ENCODE data around the gene SHE.

SHE gene

DNA sequence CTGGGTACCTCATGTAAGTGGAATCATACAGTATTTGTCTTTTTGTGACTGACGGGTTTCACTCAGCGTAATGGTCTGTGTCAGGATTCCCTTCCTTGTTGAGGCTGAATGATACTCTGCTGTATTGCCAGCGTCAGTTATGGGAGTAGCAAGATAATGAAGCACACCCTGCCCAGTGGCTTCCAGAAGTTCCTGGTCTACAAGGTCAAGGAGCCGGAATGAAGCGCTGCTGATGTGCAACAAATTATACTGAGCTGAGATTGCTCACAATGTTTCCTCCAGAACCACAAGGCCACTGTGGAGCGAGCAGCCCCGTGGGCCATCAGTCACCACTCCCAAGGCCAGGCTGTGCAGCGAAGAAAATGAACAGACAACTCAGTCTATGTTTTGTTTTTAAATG is 24.2 kb downstream of the SHE start:
- no peak for DNase-seq

- no peak for DNase-seq
Measured at GRCh38 chr1:154476791-154477190, 25.4 kb downstream of the SHE start.

DNA sequence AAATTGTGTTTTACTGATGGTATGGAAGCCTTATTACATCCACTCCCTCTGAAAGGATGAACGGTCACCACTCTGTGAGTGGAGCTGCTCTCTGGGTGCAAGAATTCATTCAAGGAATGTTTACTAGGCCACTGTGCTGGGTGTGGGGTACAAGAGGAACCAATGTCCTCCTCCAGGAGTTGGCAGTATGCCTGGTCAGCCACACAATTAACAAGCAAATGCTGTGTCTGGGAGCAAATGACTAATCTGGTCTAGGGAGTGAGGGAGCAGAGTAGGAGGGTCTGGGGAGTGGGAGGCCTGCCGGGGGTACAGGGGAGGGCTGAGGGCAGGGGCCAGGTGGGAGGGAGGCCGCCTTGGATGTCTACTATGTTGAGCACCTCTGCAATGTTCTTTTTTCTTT is 27.4 kb downstream of the SHE start:
- DNase-seq: no peak

- DNase-seq: no peak
Measured at GRCh38 chr1:154471304-154471703, 30.9 kb downstream of the SHE start.

DNA sequence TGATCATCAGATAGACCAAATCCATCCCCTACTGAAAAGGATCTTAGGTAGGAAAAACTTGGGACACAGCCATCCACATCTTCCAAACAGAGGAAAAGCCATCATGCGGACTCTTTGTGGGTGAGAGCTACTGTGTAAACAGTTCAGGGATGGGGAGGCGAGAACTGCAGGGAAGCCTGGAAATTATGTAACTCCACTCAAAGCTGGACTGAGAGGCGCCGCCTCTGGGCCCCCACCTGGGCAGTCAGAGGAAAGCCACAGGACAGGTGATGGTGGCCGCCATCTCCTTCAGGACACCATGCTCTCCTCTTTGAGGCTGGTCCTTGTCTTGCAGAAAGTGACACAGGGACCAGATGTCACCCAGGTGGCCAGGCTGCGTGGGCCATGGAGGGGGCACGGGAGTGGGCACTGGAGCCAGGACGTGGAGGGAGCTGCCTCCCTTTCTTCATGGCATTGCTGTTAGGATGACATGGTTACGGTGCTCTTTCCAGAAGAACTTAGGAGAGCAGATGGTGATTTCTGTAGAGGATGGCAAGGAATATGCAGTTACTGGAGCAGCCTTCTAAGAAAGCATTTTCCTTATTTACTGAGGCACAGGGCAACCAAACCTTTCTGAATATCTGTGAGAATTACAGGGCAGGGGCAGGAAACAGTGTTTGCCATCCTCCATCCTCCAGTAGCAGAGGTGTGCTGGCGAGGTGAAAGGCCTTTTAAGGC is 32.2 kb downstream of the SHE start:
- no peak for DNase-seq

DNA sequence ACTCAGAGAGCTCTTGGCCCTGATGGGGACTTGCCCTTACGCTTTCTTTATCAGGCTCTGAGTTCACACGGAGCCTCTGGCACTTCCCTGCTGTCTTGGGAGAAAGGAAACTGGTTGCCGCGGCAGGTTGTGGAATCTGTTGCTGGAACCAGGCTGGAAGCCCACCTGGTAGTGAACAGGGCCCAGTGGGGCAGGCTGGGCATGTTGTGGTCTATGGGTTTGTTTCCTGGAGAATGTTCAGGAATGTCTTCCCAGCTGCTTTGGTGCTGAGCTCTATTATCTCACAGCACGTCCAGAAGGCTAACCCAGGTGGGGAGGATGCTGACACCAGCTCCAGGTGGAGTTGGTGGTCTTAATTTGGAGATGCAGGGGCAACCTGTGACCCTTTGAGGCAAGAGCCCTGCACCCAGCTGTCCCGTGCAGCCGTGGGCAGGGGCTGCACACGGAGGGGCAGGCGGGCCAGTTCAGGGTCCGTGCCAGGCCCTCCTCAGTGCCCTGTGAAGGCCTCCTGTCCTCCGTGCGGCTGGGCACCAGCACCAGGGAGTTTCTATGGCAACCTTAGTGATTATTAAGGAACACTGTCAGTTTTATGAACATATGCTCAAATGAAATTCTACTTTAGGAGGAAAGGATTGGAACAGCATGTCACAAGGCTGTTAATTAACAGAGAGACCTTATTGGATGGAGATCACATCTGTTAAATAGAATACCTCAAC is 33.5 kb downstream of the SHE start:
- no peak for DNase-seq

- DNase-seq: peak; percentile 25
Measured at GRCh38 chr1:154467434-154468102, 34.6 kb downstream of the SHE start.

GRCh38 chr1:154466921-154467417 is 35.2 kb downstream of the SHE start:
- no peak for DNase-seq

DNA sequence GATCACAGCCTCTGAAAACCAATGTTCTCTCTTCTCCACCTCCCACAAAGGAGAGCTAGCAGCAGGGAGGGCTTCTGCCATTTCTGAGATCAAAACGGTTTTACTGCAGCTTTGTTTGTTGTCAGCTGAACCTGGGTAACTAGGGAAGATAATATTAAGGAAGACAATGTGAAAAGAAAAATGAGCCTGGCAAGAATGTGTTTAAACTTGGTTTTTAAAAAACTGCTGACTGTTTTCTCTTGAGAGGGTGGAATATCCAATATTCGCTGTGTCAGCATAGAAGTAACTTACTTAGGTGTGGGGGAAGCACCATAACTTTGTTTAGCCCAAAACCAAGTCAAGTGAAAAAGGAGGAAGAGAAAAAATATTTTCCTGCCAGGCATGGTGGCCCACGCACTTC is 36.0 kb downstream of the SHE start:
- DNase-seq: no peak

- no peak for DNase-seq
Measured at GRCh38 chr1:154465621-154466195, 36.5 kb downstream of the SHE start.

DNA sequence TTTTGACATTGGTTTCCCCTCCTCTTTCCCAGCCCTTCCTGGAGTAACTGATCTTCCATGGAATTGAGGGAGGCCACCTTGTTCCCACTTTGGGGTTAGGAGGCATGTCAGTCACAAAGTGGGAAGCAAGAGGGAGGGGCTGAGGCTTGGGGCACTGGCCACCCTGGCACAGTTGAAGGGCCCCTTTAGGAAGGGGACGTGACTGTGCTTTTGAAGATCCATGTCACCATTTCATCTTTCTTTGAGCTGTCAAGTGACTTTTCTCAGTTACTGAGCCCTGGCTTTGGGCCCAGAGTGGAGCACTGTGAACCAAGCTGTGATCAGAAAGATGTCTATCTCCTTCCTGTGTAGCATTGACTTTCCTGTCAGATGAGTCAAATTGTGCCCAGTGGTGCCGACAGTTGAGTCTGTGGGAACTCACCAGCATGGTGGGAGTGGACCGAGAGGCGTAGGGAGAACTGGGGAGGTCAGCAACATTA is 38.7 kb downstream of the SHE start:
- peak; percentile 82 for DNase-seq

DNA sequence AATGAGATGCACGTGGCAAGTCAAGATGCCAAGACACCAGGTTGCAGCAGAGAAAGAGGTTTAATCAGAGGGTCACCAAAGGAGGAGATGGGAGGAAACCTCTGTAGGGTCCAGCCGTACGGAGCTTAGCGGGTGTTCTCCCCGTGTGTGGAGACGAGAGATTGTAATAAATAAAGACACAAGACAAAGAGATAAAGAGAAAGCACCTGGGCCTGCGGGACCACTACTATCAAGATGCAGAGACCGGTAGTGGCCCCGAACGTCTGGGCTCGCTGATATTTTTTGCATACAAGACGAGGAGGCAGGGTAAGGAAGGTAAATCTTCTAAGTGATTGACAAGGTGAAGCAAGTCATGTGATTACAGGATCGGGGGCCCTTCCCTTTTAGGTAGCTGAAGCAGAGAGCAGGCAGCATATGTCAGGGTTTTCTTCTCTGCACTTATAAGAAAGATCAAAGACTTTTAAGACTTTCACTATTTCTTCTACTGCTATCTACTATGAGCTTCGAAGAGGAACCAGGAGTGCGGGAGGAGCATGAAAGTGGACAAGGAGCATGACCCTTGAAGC is 41.4 kb downstream of the SHE start:
- DNase-seq: peak; percentile 41

DNA sequence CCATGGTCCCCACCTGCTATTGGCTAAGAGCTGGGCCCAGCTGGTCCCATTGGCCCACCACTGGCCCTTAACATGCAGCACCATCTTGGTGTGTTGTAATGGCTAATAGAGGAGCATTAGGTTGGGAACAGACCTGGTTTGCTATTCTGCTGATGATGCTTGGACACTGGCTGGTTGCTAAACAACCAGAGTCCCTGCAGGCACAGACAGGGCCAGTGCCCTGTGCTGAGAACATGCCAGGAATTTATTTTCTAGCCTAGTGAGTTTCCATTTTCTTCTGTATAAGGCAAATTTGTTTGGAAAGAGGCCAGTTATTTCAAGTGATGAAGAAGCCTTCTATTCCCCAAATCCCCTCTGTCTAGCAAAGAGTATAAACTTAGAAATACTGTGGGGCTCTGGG is 43.1 kb downstream of the SHE start:
- no peak for DNase-seq

GRCh38 chr1:154456631-154457030 is 45.6 kb downstream of the SHE start:
- DNase-seq: no peak

- DNase-seq: no peak
Measured at GRCh38 chr1:154454386-154455120, 47.7 kb downstream of the SHE start.

DNA sequence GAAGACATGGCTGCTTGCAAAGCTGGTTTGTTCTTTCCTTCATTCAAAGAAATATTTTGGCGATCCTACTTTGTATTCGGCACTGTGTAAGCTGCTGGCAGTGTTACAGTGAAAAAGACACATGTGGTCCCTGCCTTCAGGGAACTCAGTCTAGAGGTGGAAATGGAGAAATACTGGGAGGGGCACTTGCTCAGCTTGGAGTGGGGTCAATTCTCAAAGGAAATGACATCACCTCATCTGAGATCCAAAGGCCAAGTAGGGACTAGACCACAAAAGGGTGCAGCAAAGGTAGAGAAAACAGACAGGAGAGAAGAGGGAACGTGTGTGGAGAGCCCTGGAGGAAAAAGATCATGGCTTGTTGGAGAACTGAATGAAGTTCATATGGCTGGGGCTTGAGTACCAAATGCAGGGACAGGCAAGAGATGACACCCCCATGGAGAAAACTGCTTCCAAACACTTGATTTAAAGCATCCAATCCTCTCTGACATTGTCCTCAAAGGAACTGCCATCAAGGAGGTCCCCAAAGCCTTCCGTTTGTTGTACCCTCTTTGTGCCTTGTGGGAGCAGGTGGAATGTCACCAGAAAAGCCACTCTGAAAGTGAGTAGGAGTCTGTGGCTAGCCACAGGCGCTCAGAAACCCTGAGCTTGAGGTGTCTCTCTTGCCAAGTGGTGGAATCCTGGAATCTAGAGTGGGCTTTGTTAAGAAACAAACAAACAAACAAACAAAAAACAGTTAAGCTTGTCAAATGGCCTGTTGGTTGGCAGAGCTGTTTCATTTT is 48.4 kb downstream of the SHE start:
- no peak for DNase-seq

- DNase-seq: no peak
Measured at GRCh38 chr1:154453161-154453560, 49.1 kb downstream of the SHE start.

- no peak for DNase-seq
Measured at GRCh38 chr1:154448331-154448811, 53.8 kb downstream of the SHE start.

DNA sequence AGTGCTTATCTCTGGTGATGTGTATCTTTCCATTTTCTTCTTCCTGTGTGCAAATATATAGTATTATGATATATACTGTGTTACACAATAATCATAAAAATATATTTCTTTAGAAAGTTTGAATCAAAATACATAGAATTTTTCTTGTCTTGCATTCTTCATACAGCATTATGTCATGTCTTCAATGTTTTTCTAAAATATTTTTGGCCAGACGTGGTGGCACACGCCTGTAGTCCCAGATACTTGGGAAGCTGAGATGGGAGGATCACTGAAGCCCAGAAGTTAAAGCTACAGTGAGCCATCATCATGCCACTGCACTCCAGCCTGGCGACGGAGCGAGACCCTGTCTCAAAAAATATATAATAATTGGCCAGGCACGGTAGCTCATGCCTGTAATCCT is 55.4 kb downstream of the SHE start:
- no peak for DNase-seq

DNA sequence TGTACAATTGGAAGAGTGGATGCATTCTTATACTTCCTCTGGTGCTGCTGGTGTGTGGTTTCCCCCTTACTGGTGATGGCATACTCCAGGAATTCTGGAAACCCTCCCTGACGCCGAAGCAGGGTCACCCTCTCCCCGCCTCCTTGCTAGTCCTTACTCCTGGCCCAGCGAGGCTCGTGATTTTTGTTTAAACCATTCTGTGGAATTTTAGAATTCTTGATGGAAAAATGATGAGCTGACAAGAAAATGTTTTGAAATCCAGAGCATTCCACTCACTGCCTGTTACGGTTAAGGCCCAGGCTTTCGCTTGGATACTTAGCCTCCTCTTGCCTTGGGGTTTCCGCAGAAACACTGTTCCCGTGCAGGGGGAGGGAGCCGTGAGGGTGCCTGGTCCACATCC is 55.9 kb downstream of the SHE start:
- no peak for DNase-seq

DNA sequence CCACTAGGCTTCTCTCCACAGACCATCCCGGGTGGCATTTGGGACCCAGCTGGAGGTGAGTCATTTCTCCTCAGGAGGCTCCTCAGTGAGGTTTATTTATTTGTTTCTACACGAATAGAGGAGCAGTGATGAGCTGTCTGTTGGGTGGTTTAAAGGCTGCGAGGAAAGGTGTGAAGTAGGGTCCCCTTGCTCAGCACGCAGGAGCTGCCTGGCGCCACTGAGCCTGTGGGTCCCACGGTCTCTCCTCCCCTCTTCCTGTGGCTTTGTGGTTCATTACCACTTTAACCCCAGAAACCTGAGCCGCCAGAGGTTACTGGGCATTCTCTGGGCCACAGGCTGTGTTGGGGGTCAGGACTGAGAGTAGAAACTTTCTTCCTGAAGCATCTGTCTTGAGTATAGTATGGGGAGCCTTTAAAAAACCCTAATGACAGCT is 57.2 kb downstream of the SHE start:
- DNase-seq: peak; percentile 62

Data from CD4-positive, alpha-beta T cell treated with Interleukin-6 for 4 hours (primary cell).